Measurements from ENCODE around the gene NR2F1-AS1. TPM values are rescaled to one million over a fixed set of nuclear protein-coding genes. Genes with fewer than 3 reads are reported as not detected.

Gene NR2F1-AS1
- total RNA-seq, 2 experiments from 2014 or later: not detected

DNA sequence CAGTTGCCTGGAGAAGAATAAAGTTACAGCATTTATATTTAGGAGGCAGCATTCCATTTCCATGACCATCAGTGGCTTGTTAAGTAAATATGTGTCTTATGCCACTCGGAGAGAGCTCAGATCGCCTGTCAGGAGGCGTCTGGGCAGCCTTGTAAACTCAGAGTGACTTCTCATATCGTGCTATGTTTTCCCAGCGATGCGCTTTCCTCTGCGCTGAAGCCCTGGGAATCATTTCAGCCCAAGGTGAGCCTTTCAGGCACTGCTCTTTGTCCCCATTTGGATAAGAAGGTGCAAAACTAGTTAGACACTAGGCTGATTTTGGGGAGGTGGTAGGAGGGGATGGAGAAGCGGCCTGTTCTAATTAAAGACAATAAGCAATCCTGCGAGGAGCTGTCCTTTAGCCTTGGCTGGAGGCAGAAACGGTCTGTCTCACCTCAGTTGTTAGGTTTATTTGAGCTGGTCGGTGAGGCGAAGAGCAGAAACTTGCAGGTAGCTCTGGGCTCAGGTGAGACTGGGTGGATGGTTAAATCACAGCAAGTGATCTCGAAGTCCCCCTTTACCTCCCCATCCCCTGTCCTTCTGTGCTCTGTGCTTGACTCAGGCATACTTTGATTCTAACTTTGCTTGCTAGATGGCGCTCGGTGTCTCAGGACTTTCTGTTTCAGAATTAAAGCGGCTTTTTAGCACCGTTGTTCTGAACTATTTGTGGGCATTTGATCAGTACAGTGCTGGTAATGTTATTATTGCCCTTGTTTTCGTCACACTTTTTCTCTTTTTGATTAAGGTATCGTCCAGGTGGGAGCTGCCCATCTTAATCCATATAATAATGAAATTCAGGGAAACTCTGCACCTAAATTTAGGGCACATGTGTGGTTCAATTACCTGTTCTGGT lies 26.6 kb upstream of the NR2F1-AS1 start:
- intact Hi-C loops (cut with micrococcal nuclease; ENCODE audit: unreplicated experiment): no loop called here
- no peak overlapping the region for H3K4me3 ChIP-seq (ENCODE audit: low read depth, low read length, poor library complexity, severe bottlenecking)
- POLR2A ChIA-PET: interaction anchor here (0.7 kb wide), 2 partner anchors 12 to 186 kb away, joined by 3 read pairs; no protein-coding TSS in a partner anchor

DNA sequence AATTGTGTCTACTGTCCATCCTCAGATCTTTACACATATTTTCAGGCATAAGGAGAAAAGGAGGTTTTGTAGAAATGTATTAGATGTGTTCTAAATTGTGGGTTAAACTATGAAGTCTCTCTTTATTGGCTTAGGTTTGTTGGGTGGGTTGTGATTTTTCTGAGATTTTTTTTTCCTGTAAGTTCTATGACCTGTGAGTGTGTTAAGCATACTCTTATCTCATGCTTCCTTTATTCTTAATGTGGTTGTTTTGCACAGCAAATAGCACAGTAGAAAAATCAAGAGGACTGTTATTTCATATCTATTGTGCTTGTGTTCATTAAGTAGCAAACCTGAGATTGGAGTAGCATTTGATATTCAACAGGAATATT lies 25.3 kb upstream of the NR2F1-AS1 start:
- DNase-seq (ENCODE audit: low spot score): no peak
- no peaks in the 10 kb centered on the region for H3K36me3 ChIP-seq (ENCODE audit: insufficient read depth, low read length)
- no peaks in the 10 kb centered on the region for H3K4me1 ChIP-seq (ENCODE audit: insufficient read depth, low read length, poor library complexity, severe bottlenecking)
- H3K27ac ChIP-seq (ENCODE audit: low read depth, low read length, poor library complexity, severe bottlenecking): no peak overlapping the region
- no peak overlapping the region for H2AFZ ChIP-seq (ENCODE audit: low read length)
- BruUV-seq (replicated peaks): no TSS peak
- ChIA-PET POLR2A (interaction anchor here (0.7 kb wide), 1 partner anchor 184 kb away, joined by 3 read pairs; no protein-coding TSS in a partner anchor), CTCF (ENCODE audit: unreplicated experiment) (no interaction called here)
- H3K4me2 ChIP-seq (ENCODE audit: low read length): no peak overlapping the region
- H3K79me2 ChIP-seq (ENCODE audit: insufficient read depth, low read depth, low read length): no peaks in the 10 kb centered on the region
- no peaks in the 10 kb centered on the region for H3K9me3 ChIP-seq (ENCODE audit: low read length)
- TF ChIP-seq EZH2phosphoT487 (IDR thresholded peaks at IDR 0.05; ENCODE audit: borderline replicate concordance, low read depth, low read length): no peak
- no peak for TF ChIP-seq CTCF (conservative IDR thresholded peaks at IDR 0.05; ENCODE audit: low read length)
- H3K4me3 ChIP-seq (ENCODE audit: low read depth, low read length, poor library complexity, severe bottlenecking): no peak overlapping the region
- no peaks in the 10 kb centered on the region for H4K20me1 ChIP-seq (ENCODE audit: insufficient read depth, low read length)
- intact Hi-C loops (cut with micrococcal nuclease; ENCODE audit: unreplicated experiment): no loop called here
- H3K9me2 ChIP-seq (ENCODE audit: insufficient read depth, low read length): no peaks in the 10 kb centered on the region

More for the DNA sequence above, 26.6 kb upstream of the NR2F1-AS1 start:
- Histone ChIP-seq H3K9me3 (ENCODE audit: low read length) (no peaks in the 10 kb centered on the region), H3K36me3 (ENCODE audit: insufficient read depth, low read length) (no peaks in the 10 kb centered on the region), H4K20me1 (ENCODE audit: insufficient read depth, low read length) (no peaks in the 10 kb centered on the region), H3K4me2 (ENCODE audit: low read length) (peak overlapping the region; percentile 19; the same call in 1 of the 2 replicates), H3K27ac (ENCODE audit: low read depth, low read length, poor library complexity, severe bottlenecking) (no peak overlapping the region), H2AFZ (ENCODE audit: low read length) (no peak overlapping the region), H3K9me2 (ENCODE audit: insufficient read depth, low read length) (no peaks in the 10 kb centered on the region), H3K79me2 (ENCODE audit: insufficient read depth, low read depth, low read length) (no peaks in the 10 kb centered on the region), H3K4me1 (ENCODE audit: insufficient read depth, low read length, poor library complexity, severe bottlenecking) (no peaks in the 10 kb centered on the region)
- CTCF ChIA-PET (ENCODE audit: unreplicated experiment): no interaction called here
- no TSS peak for BruUV-seq (replicated peaks)
- TF ChIP-seq CTCF (conservative IDR thresholded peaks at IDR 0.05; ENCODE audit: low read length) (peak; percentile 76), EZH2phosphoT487 (IDR thresholded peaks at IDR 0.05; ENCODE audit: borderline replicate concordance, low read depth, low read length) (no peak)
- DNase-seq (ENCODE audit: low spot score): peak; percentile 34

All from OCI-LY7 (cell line).